Amniotic epithelial cell (primary cell): ENCODE measurements around the gene TBXAS1.

Source experiments
- DNase-seq: peaks from one replicate; pipeline ENCODE4 v3.0.0-alpha.2; 2010; ENCODE audit warnings: low read depth

The TBXAS1 gene

GRCh38 chr7:140022582-140023211 is 193.6 kb downstream of the TBXAS1 start:
- no peak for DNase-seq

- DNase-seq: no peak
These were observed 194.7 kb downstream of the TBXAS1 start for GRCh38 chr7:140023728-140024127.

- no peak for DNase-seq
These were observed 195.5 kb downstream of the TBXAS1 start for GRCh38 chr7:140024585-140024984.

GRCh38 chr7:140025241-140025640 is 196.2 kb downstream of the TBXAS1 start:
- no peak for DNase-seq

- DNase-seq: no peak
These were observed 196.9 kb downstream of the TBXAS1 start for GRCh38 chr7:140025814-140026433.

- no peak for DNase-seq
These were observed 197.9 kb downstream of the TBXAS1 start for GRCh38 chr7:140026935-140027334.

GRCh38 chr7:140027858-140028257 is 198.8 kb downstream of the TBXAS1 start:
- DNase-seq: no peak

- no peak for DNase-seq
These were observed 199.2 kb downstream of the TBXAS1 start for GRCh38 chr7:140028311-140028710.

GRCh38 chr7:140029072-140029471 is 200.0 kb downstream of the TBXAS1 start:
- DNase-seq: no peak

- DNase-seq: no peak
These were observed 202.3 kb downstream of the TBXAS1 start for GRCh38 chr7:140031364-140031763.

- DNase-seq: peak; percentile 66
These were observed 204.0 kb downstream of the TBXAS1 start for GRCh38 chr7:140033036-140033435.

GRCh38 chr7:140033779-140034363 is 204.8 kb downstream of the TBXAS1 start:
- peak; percentile 13 for DNase-seq

- no peak for DNase-seq
These were observed 205.4 kb downstream of the TBXAS1 start for GRCh38 chr7:140034421-140034820.

- DNase-seq: peak; percentile 49
These were observed 206.5 kb downstream of the TBXAS1 start for GRCh38 chr7:140035400-140036223.

GRCh38 chr7:140036224-140036962 is 207.3 kb downstream of the TBXAS1 start:
- DNase-seq: peak; percentile 82

GRCh38 chr7:140039066-140039465 is 210.0 kb downstream of the TBXAS1 start:
- DNase-seq: no peak

- no peak for DNase-seq
These were observed 210.8 kb downstream of the TBXAS1 start for GRCh38 chr7:140039896-140040295.

GRCh38 chr7:140041659-140042385 is 212.8 kb downstream of the TBXAS1 start:
- DNase-seq: no peak

- no peak for DNase-seq
These were observed 213.3 kb downstream of the TBXAS1 start for GRCh38 chr7:140042386-140042670.

GRCh38 chr7:140044251-140044650 is 215.2 kb downstream of the TBXAS1 start:
- no peak for DNase-seq

GRCh38 chr7:140045697-140046096 is 216.6 kb downstream of the TBXAS1 start:
- no peak for DNase-seq

GRCh38 chr7:140047197-140047596 is 218.1 kb downstream of the TBXAS1 start:
- DNase-seq: no peak
